BLaER1 treated with 17β-estradiol and CSF1 and Interleukin-3, amounts not matched to agents 10 nM and 100 nM (cell line): ENCODE measurements around the gene RPAP2.

ENCODE experiments used
- H3K27ac ChIP-seq, 11 experiments: shearing (Covaris generic); formaldehyde crosslinking; 2 replicates each; pipeline ENCODE4 v1.8.1; 2022
- H3K27me3 ChIP-seq, 11 experiments: shearing (Covaris generic); formaldehyde crosslinking; 2 replicates each; pipeline ENCODE4 v1.8.1; 2022
- H3K36me3 ChIP-seq, 11 experiments: shearing (Covaris generic); formaldehyde crosslinking; 2 replicates each; pipeline ENCODE4 v1.8.1; 2022
- H3K4me1 ChIP-seq, 10 experiments: shearing (Covaris generic); formaldehyde crosslinking; 2 replicates each; pipeline ENCODE4 v1.8.1; 2022
- H3K4me2 ChIP-seq, 11 experiments: shearing (Covaris generic); formaldehyde crosslinking; 2 replicates each; pipeline ENCODE4 v1.8.1; 2022
- H3K4me3 ChIP-seq, 10 experiments: shearing (Covaris generic); formaldehyde crosslinking; 2 replicates each; pipeline ENCODE4 v1.8.1; 2022
- H3K9ac ChIP-seq, 11 experiments: shearing (Covaris generic); formaldehyde crosslinking; 2 replicates each; pipeline ENCODE4 v1.8.1; 2022
- H3K9me3 ChIP-seq, 11 experiments: shearing (Covaris generic); formaldehyde crosslinking; replicated peaks in 1 of 11; 2 replicates each; pipeline ENCODE4 v1.8.1; 2022
- H4K20me1 ChIP-seq, 11 experiments: shearing (Covaris generic); formaldehyde crosslinking; 2 replicates each; pipeline ENCODE4 v1.8.1; 2022
- Cebpa-rat ChIP-seq, 11 experiments: shearing (Covaris generic); IDR thresholded peaks; 2 replicates each; pipeline ENCODE4 v1.8.1; 2022

Gene RPAP2

GRCh38 chr1:92444351-92444750 is 145.5 kb downstream of the RPAP2 start:
- Histone ChIP-seq H3K4me2 (no peak overlapping the region), H3K4me1 (peaks cover 0 to 7% (median 0%) of the 10 kb centered on the region in 10 experiments; a peak in 1 of 20 replicates), H3K27me3 (no peaks in the 10 kb centered on the region), H3K27ac (no peak overlapping the region), H4K20me1 (no peaks in the 10 kb centered on the region), H3K36me3 (no peaks in the 10 kb centered on the region), H3K9me3 (no peaks in the 10 kb centered on the region), H3K9ac (no peak overlapping the region), H3K4me3 (no peak overlapping the region)
- TF ChIP-seq Cebpa-rat (IDR thresholded peaks at IDR 0.05), result no peak

GRCh38 chr1:92445865-92446264 is 147.0 kb downstream of the RPAP2 start:
- Histone ChIP-seq H3K9ac (no peak overlapping the region), H3K4me2 (no peak overlapping the region), H3K36me3 (no peaks in the 10 kb centered on the region), H3K9me3 (no peaks in the 10 kb centered on the region), H3K4me1 (peaks cover 0 to 7% (median 0%) of the 10 kb centered on the region in 10 experiments; a peak in 1 of 20 replicates), H3K27me3 (no peaks in the 10 kb centered on the region), H3K27ac (no peak overlapping the region), H3K4me3 (no peak overlapping the region), H4K20me1 (no peaks in the 10 kb centered on the region)
- no peak for TF ChIP-seq Cebpa-rat (IDR thresholded peaks at IDR 0.05)

GRCh38 chr1:92446546-92446945 is 147.7 kb downstream of the RPAP2 start:
- Histone ChIP-seq H3K36me3 (no peaks in the 10 kb centered on the region), H3K4me3 (no peak overlapping the region), H3K4me1 (peaks cover 0 to 7% (median 0%) of the 10 kb centered on the region in 10 experiments; a peak in 1 of 20 replicates), H3K27me3 (no peaks in the 10 kb centered on the region), H3K4me2 (no peak overlapping the region), H3K9me3 (peaks cover 0 to under 1% (median 0%) of the 10 kb centered on the region in 11 experiments; a peak in 3 of 22 replicates), H3K9ac (no peak overlapping the region), H4K20me1 (no peaks in the 10 kb centered on the region), H3K27ac (no peak overlapping the region)
- no peak for TF ChIP-seq Cebpa-rat (IDR thresholded peaks at IDR 0.05)

- Histone ChIP-seq H3K4me3 (no peak overlapping the region), H3K9ac (no peak overlapping the region), H3K36me3 (no peaks in the 10 kb centered on the region), H3K4me2 (0 out of 22 replicates have a peak overlapping the region, but pooled peaks of 1 of the 11 experiments have one; percentile 21), H3K4me1 (peaks cover 0 to 7% (median 0%) of the 10 kb centered on the region in 10 experiments; a peak in 1 of 20 replicates), H3K27ac (no peak overlapping the region), H3K27me3 (no peaks in the 10 kb centered on the region), H3K9me3 (peaks cover 0 to 7% (median 3%) of the 10 kb centered on the region in 11 experiments; a peak in 7 of 22 replicates), H4K20me1 (no peaks in the 10 kb centered on the region)
- no peak for TF ChIP-seq Cebpa-rat (IDR thresholded peaks at IDR 0.05)
Measured at GRCh38 chr1:92447033-92447681, 148.3 kb downstream of the RPAP2 start.

GRCh38 chr1:92447976-92448375 is 149.1 kb downstream of the RPAP2 start:
- H3K27me3 ChIP-seq, result no peaks in the 10 kb centered on the region
- no peak overlapping the region for H3K9ac ChIP-seq
- no peak overlapping the region for H3K27ac ChIP-seq
- H3K4me1 ChIP-seq, result peaks cover 0 to 7% (median 0%) of the 10 kb centered on the region in 10 experiments; a peak in 1 of 20 replicates
- no peak overlapping the region for H3K4me3 ChIP-seq
- no peaks in the 10 kb centered on the region for H4K20me1 ChIP-seq
- no peaks in the 10 kb centered on the region for H3K36me3 ChIP-seq
- TF ChIP-seq Cebpa-rat (IDR thresholded peaks at IDR 0.05), result no peak
- no peak overlapping the region for H3K4me2 ChIP-seq
- peaks cover 0 to 9% (median 3%) of the 10 kb centered on the region in 11 experiments; a peak in 7 of 22 replicates for H3K9me3 ChIP-seq
